ENCODE measurements around the gene LZTS2. TPM values are rescaled to one million over a fixed set of nuclear protein-coding genes. Genes with fewer than 3 reads are reported as not detected.
A peak's percentile ranks its signal among the peaks of the same experiment; 100 is the strongest.

Gene LZTS2
- total RNA-seq, 1 donor from 2014 or later, result 52.6 TPM

- no peak overlapping the region for H3K4me3 ChIP-seq
- DNase-seq, result no peak
- H3K27ac ChIP-seq, result no peak overlapping the region
- intact Hi-C loops (cut with DNase I), result no loop called here
- no peaks in the 10 kb centered on the region for H3K9me3 ChIP-seq
- ATAC-seq, result no peak
- no peaks in the 10 kb centered on the region for H3K36me3 ChIP-seq
- no peak for TF ChIP-seq CTCF (IDR thresholded peaks at IDR 0.05)
- H3K27me3 ChIP-seq (ENCODE audit: low read depth), result peaks cover 25% of the 10 kb centered on the region
- peaks cover 38% of the 10 kb centered on the region for H3K4me1 ChIP-seq
Observed at GRCh38 chr10:101014966-101015581, 15.5 kb downstream of the LZTS2 start.

GRCh38 chr10:101015582-101015973 lies 16.0 kb downstream of the LZTS2 start:
- Histone ChIP-seq H3K27ac (no peak overlapping the region), H3K27me3 (ENCODE audit: low read depth) (peaks cover 25% of the 10 kb centered on the region), H3K4me1 (peaks cover 38% of the 10 kb centered on the region), H3K4me3 (no peak overlapping the region), H3K36me3 (no peaks in the 10 kb centered on the region), H3K9me3 (no peaks in the 10 kb centered on the region)
- intact Hi-C loops (cut with DNase I), result no loop called here
- ATAC-seq, result no peak
- no peak for DNase-seq
- no peak for TF ChIP-seq CTCF (IDR thresholded peaks at IDR 0.05)

GRCh38 chr10:101016814-101017213 lies 17.2 kb downstream of the LZTS2 start:
- no peaks in the 10 kb centered on the region for H3K9me3 ChIP-seq
- ATAC-seq, result no peak
- no peak overlapping the region for H3K4me3 ChIP-seq
- H3K4me1 ChIP-seq, result peaks cover 34% of the 10 kb centered on the region
- DNase-seq, result no peak
- H3K27ac ChIP-seq, result no peak overlapping the region
- H3K36me3 ChIP-seq, result no peaks in the 10 kb centered on the region
- peaks cover 25% of the 10 kb centered on the region for H3K27me3 ChIP-seq (ENCODE audit: low read depth)
- intact Hi-C loops (cut with DNase I), result no loop called here
- TF ChIP-seq CTCF (IDR thresholded peaks at IDR 0.05), result no peak

- Histone ChIP-seq H3K36me3 (no peaks in the 10 kb centered on the region), H3K4me1 (peaks cover 21% of the 10 kb centered on the region), H3K9me3 (no peaks in the 10 kb centered on the region), H3K27ac (no peak overlapping the region), H3K4me3 (no peak overlapping the region), H3K27me3 (ENCODE audit: low read depth) (peaks cover 25% of the 10 kb centered on the region)
- no peak for TF ChIP-seq CTCF (IDR thresholded peaks at IDR 0.05)
- DNase-seq, result no peak
- intact Hi-C loops (cut with DNase I), result no loop called here
- ATAC-seq, result peak in 1 of 2 donors; percentile 1
Observed at GRCh38 chr10:101018118-101018599, 18.6 kb downstream of the LZTS2 start.

- Histone ChIP-seq H3K27me3 (ENCODE audit: low read depth) (peaks cover 25% of the 10 kb centered on the region), H3K9me3 (no peaks in the 10 kb centered on the region), H3K36me3 (no peaks in the 10 kb centered on the region), H3K4me3 (no peak overlapping the region), H3K4me1 (peaks cover 16% of the 10 kb centered on the region), H3K27ac (no peak overlapping the region)
- intact Hi-C loops (cut with DNase I), result no loop called here
- DNase-seq, result peak; percentile 90
- peak; percentile 81 for TF ChIP-seq CTCF (IDR thresholded peaks at IDR 0.05)
- peak; percentile 84 to 86 for ATAC-seq
Observed at GRCh38 chr10:101018600-101019439, 19.2 kb downstream of the LZTS2 start.
